CD4-positive, alpha-beta memory T cell (primary cell): ENCODE data around the gene PARP3. TPM values are rescaled to one million over a fixed set of nuclear protein-coding genes. Genes with fewer than 3 reads are reported as not detected.

Experiments used
- CTCF ChIA-PET: fragments of 350-600 bp; sonication (Branson Sonifier 250); formaldehyde crosslinking; loops from one replicate; lab custom pipeline; 2021; ENCODE audit warnings: inconsistent platforms; ENCODE audit not compliant: partially characterized antibody; lab: Charles Lee
- POLR2A ChIA-PET: fragments of 350-600 bp; sonication (Branson Sonifier 250); formaldehyde crosslinking; loops from one replicate; lab custom pipeline; 2021; ENCODE audit not compliant: partially characterized antibody; lab: Charles Lee
- DNase-seq, 5 donors: peaks; one replicate each; pipeline versions ENCODE4 v3.0.0 to v3.0.0-alpha.2; 2020 to 2022; ENCODE audit warnings: mixed read lengths in 1 of 5
- H3K27ac ChIP-seq: one replicate; pipeline ENCODE4 v1.7.0; 2013; ENCODE audit warnings: low read depth, low read length
- H3K27me3 ChIP-seq: 2 replicates; pipeline ENCODE4 v1.7.0; 2013; ENCODE audit warnings: mild to moderate bottlenecking, low read length, moderate library complexity; ENCODE audit not compliant: insufficient read depth
- H3K36me3 ChIP-seq: 2 replicates; pipeline ENCODE4 v1.7.0; 2013; ENCODE audit warnings: mild to moderate bottlenecking, low read length, moderate library complexity; ENCODE audit not compliant: insufficient read depth
- H3K4me1 ChIP-seq: 2 replicates; pipeline ENCODE4 v1.7.0; 2013; ENCODE audit warnings: mild to moderate bottlenecking, low read length, moderate library complexity; ENCODE audit not compliant: insufficient read depth
- H3K4me3 ChIP-seq, 2 donors: one replicate each; pipeline ENCODE4 v1.7.0; 2013; ENCODE audit warnings: low read length in 2 of 2, mild to moderate bottlenecking in 1 of 2
- H3K9me3 ChIP-seq, 2 donors: one replicate each; pipeline ENCODE4 v1.7.0; 2013; ENCODE audit warnings: low read length in 2 of 2, control low read depth in 1 of 2; ENCODE audit not compliant: control insufficient read depth in 1 of 2
- H3K27ac Mint-ChIP-seq, 7 donors: one replicate each; pipeline ENCODE4 v1.8.0; 2020 to 2021; ENCODE audit warnings: mixed read lengths in 7 of 7, mild to moderate bottlenecking in 6 of 7, inconsistent platforms in 3 of 7, moderate library complexity in 3 of 7
- H3K27me3 Mint-ChIP-seq, 2 donors: one replicate each; pipeline ENCODE4 v1.8.0; 2020 to 2021; ENCODE audit warnings: mixed read lengths in 2 of 2
- H3K36me3 Mint-ChIP-seq, 2 donors: one replicate each; pipeline ENCODE4 v1.8.0; 2020 to 2021; ENCODE audit warnings: mixed read lengths in 2 of 2, inconsistent platforms in 1 of 2, mild to moderate bottlenecking in 1 of 2
- H3K4me1 Mint-ChIP-seq, 4 donors: one replicate each; pipeline ENCODE4 v1.8.0; 2020 to 2021; ENCODE audit warnings: mixed read lengths in 4 of 4, mild to moderate bottlenecking in 1 of 4
- H3K4me3 Mint-ChIP-seq, 8 donors: one replicate each; pipeline ENCODE4 v1.8.0; 2020 to 2021; ENCODE audit warnings: mixed read lengths in 8 of 8, mild to moderate bottlenecking in 7 of 8, moderate library complexity in 6 of 8, inconsistent platforms in 3 of 8
- H3K9me3 Mint-ChIP-seq, 8 donors: one replicate each; pipeline ENCODE4 v1.8.0; 2020 to 2021; ENCODE audit warnings: mixed read lengths in 8 of 8, mild to moderate bottlenecking in 5 of 8, inconsistent platforms in 3 of 8, moderate library complexity in 1 of 8
- intact Hi-C: fragments of 100-400 bp; cut with micrococcal nuclease; formaldehyde crosslinking; loops from one replicate; pipeline ENCODE4 v1.15.1; 2023
- polyA plus RNA-seq, 2 donors: library from polyadenylated mRNA; unstranded; fragments of 300-500 nt; fragmentation: Illumina TruSeq; gene quantifications; one replicate each; pipeline ENCODE4 v1.2.3, GENCODE V29; 2021
- total RNA-seq, 2 experiments: library from RNA; stranded (reverse); gene quantifications; one replicate each; pipeline ENCODE4 v1.2.3, GENCODE V29; 2021

PARP3 gene
- total and polyA plus RNA-seq, 4 experiments from 2014 or later, result 2.9 to 10.5 (median 6.9) TPM

DNA sequence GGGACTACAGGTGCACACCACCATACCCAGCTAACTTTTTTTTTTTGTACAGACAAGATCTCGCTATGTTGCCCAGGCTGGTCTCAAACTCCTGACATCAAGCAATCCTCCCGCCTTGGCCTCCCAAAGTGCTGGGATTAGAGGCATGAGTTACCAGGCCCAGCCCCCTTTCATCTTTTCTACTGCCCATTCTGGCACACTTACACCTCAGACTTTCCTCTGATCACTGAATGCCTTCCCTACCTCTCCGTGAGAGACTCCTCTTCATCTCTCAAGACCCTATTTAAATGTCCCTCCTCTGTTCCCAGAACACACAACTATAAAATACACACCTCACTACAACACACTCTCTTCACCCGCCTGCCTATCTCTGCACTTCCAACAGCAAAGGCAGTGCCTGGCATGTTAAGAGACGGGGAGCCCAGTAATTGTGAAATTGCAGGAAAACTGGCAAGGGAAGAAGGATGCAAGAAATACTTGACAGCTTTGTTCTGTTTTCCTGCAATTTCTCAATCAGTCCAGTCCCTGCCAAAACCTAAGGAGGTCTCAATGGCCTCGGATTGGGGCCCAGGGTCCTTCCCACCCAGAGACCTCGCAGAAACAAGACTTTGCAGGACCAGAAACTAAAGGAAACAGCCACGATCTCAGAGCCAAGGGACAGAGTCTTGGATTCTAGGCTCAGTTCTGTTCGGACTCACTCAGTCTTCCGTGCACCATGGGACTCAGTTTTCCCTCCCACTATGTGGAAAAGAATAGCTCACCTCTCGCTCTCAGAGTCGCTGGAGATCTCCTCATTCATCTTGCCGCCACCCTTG is 1.3 kb upstream of the PARP3 start:
- POLR2A ChIA-PET, result interaction anchor here (0.6 to 2.9 kb wide), 11 partner anchors 8 to 441 kb away, joined by 3 to 72 read pairs (median 5); partner anchors contain the start of genes ABHD14A, ABHD14B, ACY1 and DCAF1
- no peaks in the 10 kb centered on the region for H3K27me3 ChIP-seq
- peak overlapping the region; percentile 42 to 72 for H3K4me3 ChIP-seq
- Mint-ChIP-seq H3K36me3 (peaks cover 14 to 34% of the 10 kb centered on the region in 2 donors), H3K27ac (peak overlapping the region in 6 of 7 donors; percentile 60 to 92 (median 82)), H3K4me3 (peak overlapping the region; percentile 85 to 96 (median 91)), H3K27me3 (no peaks in the 10 kb centered on the region), H3K9me3 (no peaks in the 10 kb centered on the region), H3K4me1 (peaks cover 18 to 48% (median 28%) of the 10 kb centered on the region in 4 donors)
- intact Hi-C loops, result no loop called here
- no peak for DNase-seq
- H3K4me1 ChIP-seq, result peaks cover 37% of the 10 kb centered on the region
- no peaks in the 10 kb centered on the region for H3K9me3 ChIP-seq
- peak overlapping the region; percentile 62 for H3K27ac ChIP-seq
- CTCF ChIA-PET, result interaction anchor here (0.9 to 3.7 kb wide), 14 partner anchors 10 to 440 kb away, joined by 3 to 49 read pairs (median 9); partner anchors contain the start of genes ABHD14A, ABHD14B, ACY1 and DCAF1
- peaks cover 28% of the 10 kb centered on the region for H3K36me3 ChIP-seq

DNA sequence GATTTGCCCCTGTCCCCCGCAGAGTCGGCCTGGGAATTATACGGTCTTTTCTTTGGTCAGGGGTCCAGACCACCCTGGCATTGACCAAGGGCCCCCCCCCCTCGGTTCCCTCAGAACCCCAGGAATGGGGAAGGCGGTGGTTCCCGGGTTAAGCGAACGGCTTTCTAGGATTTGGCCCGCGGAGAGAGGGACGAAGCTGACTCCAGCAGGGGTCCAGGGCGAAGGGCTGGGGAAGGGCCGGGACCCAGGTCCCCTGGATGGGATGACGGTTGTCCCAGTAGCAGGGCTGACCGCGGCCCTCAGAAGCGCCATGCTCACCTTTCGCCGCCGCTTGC is 733 bp upstream of the PARP3 start:
- Mint-ChIP-seq H3K4me1 (peaks cover 18 to 48% (median 28%) of the 10 kb centered on the region in 4 donors), H3K4me3 (peak overlapping the region; percentile 85 to 96 (median 91)), H3K27ac (peak overlapping the region; percentile 36 to 92 (median 86)), H3K27me3 (no peaks in the 10 kb centered on the region), H3K36me3 (peaks cover 13 to 29% of the 10 kb centered on the region in 2 donors), H3K9me3 (no peaks in the 10 kb centered on the region)
- Histone ChIP-seq H3K9me3 (no peaks in the 10 kb centered on the region), H3K27me3 (no peaks in the 10 kb centered on the region), H3K27ac (peak overlapping the region; percentile 62), H3K4me1 (peaks cover 37% of the 10 kb centered on the region), H3K36me3 (peaks cover 23% of the 10 kb centered on the region), H3K4me3 (peak overlapping the region; percentile 42 to 72)
- ChIA-PET POLR2A (interaction anchor here (0.6 to 2.9 kb wide), 11 partner anchors 8 to 441 kb away, joined by 3 to 72 read pairs (median 5); partner anchors contain the start of genes ABHD14A, ABHD14B, ACY1 and DCAF1), CTCF (interaction anchor here (0.9 to 3.7 kb wide), 14 partner anchors 9 to 440 kb away, joined by 3 to 49 read pairs (median 9); partner anchors contain the start of genes ABHD14A, ABHD14B, ACY1 and DCAF1)
- intact Hi-C loops, result no loop called here
- DNase-seq, result no peak

DNA sequence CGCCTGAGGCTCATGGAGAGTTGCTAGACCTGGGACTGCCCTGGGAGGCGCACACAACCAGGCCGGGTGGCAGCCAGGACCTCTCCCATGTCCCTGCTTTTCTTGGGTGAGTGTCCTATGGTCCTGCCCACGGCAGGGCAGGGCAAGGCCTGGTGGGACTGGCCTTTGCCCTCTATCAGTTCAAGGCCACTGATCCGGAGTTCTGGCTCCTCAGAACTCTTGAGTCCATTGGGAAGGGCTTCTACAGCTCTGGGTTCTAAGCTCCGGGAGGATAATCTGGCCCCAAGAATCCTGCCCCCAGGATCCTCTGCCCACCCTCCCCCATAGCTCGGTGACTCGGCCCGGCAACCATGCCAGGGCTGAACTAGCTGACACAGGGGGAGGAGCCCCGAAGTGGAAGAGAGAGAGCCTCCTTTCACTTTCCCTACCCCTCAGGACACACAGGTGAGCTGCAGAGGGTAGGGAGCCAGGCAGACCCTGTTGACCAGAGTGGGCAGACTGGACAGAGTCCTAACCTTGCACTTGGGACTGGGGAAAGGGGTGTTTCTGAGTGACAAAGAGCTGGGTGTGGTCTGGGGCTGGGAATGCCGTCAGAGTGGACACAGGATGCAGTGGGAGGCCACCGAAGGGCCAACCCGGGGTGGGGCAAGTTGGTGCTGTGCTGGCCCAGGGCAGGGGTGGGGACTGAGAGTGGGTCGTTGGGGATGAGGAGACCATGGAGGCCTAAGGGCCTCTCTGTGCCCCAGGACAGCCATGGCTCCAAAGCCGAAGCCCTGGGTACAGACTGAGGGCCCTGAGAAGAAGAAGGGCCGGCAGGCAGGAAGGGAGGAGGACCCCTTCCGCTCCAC is 664 bp downstream of the PARP3 start:
- no peaks in the 10 kb centered on the region for H3K9me3 ChIP-seq
- CTCF ChIA-PET, result interaction anchor here (0.7 to 3.7 kb wide), 17 partner anchors 8 to 442 kb away, joined by 3 to 49 read pairs (median 6); partner anchors contain the start of genes ABHD14A, ABHD14B, ACY1 and DCAF1
- peaks cover 18 to 48% (median 28%) of the 10 kb centered on the region in 4 donors for H3K4me1 Mint-ChIP-seq
- POLR2A ChIA-PET, result interaction anchor here (0.6 to 2.9 kb wide), 19 partner anchors 8 to 1375 kb away, joined by 3 to 72 read pairs (median 4); partner anchors contain the start of genes ABHD14A, ABHD14B, ACY1 and C3orf18
- H3K27me3 ChIP-seq, result no peaks in the 10 kb centered on the region
- peak overlapping the region; percentile 66 for H3K27ac ChIP-seq
- peaks cover 37% of the 10 kb centered on the region for H3K4me1 ChIP-seq
- H3K4me3 ChIP-seq, result peak overlapping the region; percentile 63 to 73
- H3K27me3 Mint-ChIP-seq, result no peaks in the 10 kb centered on the region
- H3K4me3 Mint-ChIP-seq, result peak overlapping the region; percentile 88 to 96 (median 92)
- H3K36me3 Mint-ChIP-seq, result peaks cover 9 to 15% of the 10 kb centered on the region in 2 donors
- peak overlapping the region; percentile 73 to 94 (median 91) for H3K27ac Mint-ChIP-seq
- intact Hi-C loops, result loop anchor here (1.0 to 2.0 kb wide), 10 partner anchors 14 to 211 kb away; partner anchors contain the start of genes ABHD14B, PCBP4, POC1A and RPL29
- peaks cover 11% of the 10 kb centered on the region for H3K36me3 ChIP-seq
- H3K9me3 Mint-ChIP-seq, result no peaks in the 10 kb centered on the region
- DNase-seq, result peak; percentile 37 to 66 (median 48)

DNA sequence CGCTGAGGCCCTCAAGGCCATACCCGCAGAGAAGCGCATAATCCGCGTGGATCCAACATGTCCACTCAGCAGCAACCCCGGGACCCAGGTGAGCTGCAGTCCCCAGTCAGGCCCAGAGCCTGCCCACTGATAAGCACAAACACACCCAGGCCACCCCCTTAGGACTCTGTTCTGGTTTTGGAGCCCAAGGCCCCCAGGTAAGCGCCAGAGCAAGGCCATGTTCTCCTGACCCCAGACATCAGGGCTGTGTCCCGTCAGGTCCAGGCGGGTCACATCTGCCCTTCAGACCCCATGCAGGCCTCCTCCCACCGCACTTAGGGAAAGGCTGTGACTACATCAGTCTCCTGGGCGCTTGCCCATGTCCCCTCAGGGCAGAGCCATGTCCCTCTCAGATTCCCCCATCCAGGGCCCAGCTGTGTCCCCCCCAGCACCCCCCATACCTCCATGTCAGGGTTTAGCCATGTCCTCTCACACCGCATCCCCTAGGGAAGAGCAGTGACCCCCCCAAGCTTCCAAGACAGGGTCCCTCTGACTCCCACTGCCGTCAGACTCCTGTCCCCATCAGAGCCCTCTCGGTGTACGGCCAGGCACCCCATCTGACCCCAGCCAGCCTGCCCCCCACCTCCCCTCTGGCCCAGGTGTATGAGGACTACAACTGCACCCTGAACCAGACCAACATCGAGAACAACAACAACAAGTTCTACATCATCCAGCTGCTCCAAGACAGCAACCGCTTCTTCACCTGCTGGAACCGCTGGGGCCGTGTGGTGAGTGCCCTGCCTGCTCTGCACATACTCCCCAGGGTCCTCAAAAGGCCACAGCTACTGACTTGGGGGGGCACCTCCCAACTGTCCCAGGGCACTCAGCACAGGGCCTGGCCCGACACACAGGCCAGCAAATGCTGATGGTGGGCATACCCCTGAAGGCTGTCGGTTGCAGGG is 1.6 kb downstream of the PARP3 start:
- no peak overlapping the region for H3K27ac ChIP-seq
- POLR2A ChIA-PET, result interaction anchor here (1.1 to 2.9 kb wide), 10 partner anchors 24 to 211 kb away, joined by 3 to 72 read pairs (median 6); partner anchors contain the start of genes ABHD14A, ABHD14B, ACY1 and PCBP4

GRCh38 chr3:51944451-51945021 is 2.4 kb downstream of the PARP3 start:
- Histone ChIP-seq H3K27ac (no peak overlapping the region), H3K9me3 (no peaks in the 10 kb centered on the region), H3K27me3 (no peaks in the 10 kb centered on the region), H3K36me3 (no peaks in the 10 kb centered on the region), H3K4me3 (no peak overlapping the region), H3K4me1 (peaks cover 31% of the 10 kb centered on the region)
- peak overlapping the region in 1 of 8 donors; percentile 29 for H3K4me3 Mint-ChIP-seq
- H3K9me3 Mint-ChIP-seq, result no peaks in the 10 kb centered on the region
- intact Hi-C loops, result no loop called here
- no peaks in the 10 kb centered on the region for H3K27me3 Mint-ChIP-seq
- peaks cover 13 to 42% (median 23%) of the 10 kb centered on the region in 4 donors for H3K4me1 Mint-ChIP-seq
- POLR2A ChIA-PET, result interaction anchor here (0.9 to 2.3 kb wide), 3 partner anchors 21 to 210 kb away, joined by 3 to 8 read pairs (median 4); partner anchors contain the start of genes ACY1 and POC1A
- H3K27ac Mint-ChIP-seq, result no peak overlapping the region
- CTCF ChIA-PET, result interaction anchor here (0.9 to 1.8 kb wide), 2 partner anchors 25 to 200 kb away, joined by 3 to 6 read pairs; no protein-coding TSS in a partner anchor
- DNase-seq, result no peak
- peaks cover 4 to 5% of the 10 kb centered on the region in 2 donors for H3K36me3 Mint-ChIP-seq

More for the DNA sequence above, 1.6 kb downstream of the PARP3 start:
- no peak for DNase-seq
- Mint-ChIP-seq H3K9me3 (no peaks in the 10 kb centered on the region), H3K27ac (peak overlapping the region in 4 of 7 donors; percentile 17 to 90 (median 72)), H3K36me3 (peaks cover 8 to 9% of the 10 kb centered on the region in 2 donors), H3K4me1 (peaks cover 16 to 48% (median 25%) of the 10 kb centered on the region in 4 donors), H3K27me3 (no peaks in the 10 kb centered on the region), H3K4me3 (peak overlapping the region in 5 of 8 donors; percentile 8 to 92 (median 17))
- Histone ChIP-seq H3K27me3 (no peaks in the 10 kb centered on the region), H3K4me3 (peak overlapping the region in 1 of 2 donors; percentile 63), H3K9me3 (no peaks in the 10 kb centered on the region), H3K4me1 (peaks cover 37% of the 10 kb centered on the region), H3K36me3 (peaks cover 2% of the 10 kb centered on the region)
- intact Hi-C loops, result loop anchor here (2.0 kb wide), 1 partner anchor 13 kb away; no protein-coding TSS in a partner anchor
- CTCF ChIA-PET, result interaction anchor here (0.7 to 3.7 kb wide), 13 partner anchors 26 to 443 kb away, joined by 3 to 49 read pairs (median 6); partner anchors contain the start of genes ABHD14A, ABHD14B, ACY1 and DCAF1
